Naive thymus-derived CD8-positive, alpha-beta T cell (primary cell): Measurements from ENCODE around the gene CERS6. TPM values are rescaled to one million over a fixed set of nuclear protein-coding genes. Genes with fewer than 3 reads are reported as not detected.
A peak's percentile ranks its signal among the peaks of the same experiment; 100 is the strongest.

Experiments
- ATAC-seq, 2 donors: fragments of 150-1000 bp; cut with Tn5 transposase in 1 of 2; sonication (Bioruptor Pico), chemical (Tn5 transposase) in 1 of 2; 1 replicate in 1 of 2; 2 replicates in 1 of 2; pipeline ENCODE4 v1.10.0; 2021; ENCODE audit warnings: mild to moderate bottlenecking in 2 of 2, moderate library complexity in 2 of 2
- POLR2A ChIA-PET: fragments of 350-600 bp; sonication (Branson Sonifier 250); formaldehyde crosslinking; loops from one replicate; lab custom pipeline; 2021; ENCODE audit warnings: antibody characterized with exemption; lab: Charles Lee
- DNase-seq, 10 donors: peaks; one replicate each; pipeline versions ENCODE4 v3.0.0 to v3.0.0-alpha.2; 2020 to 2022
- H3K27ac Mint-ChIP-seq, 10 donors: one replicate each; pipeline ENCODE4 v1.8.0; 2020 to 2022; ENCODE audit warnings: mild to moderate bottlenecking in 10 of 10, mixed read lengths in 10 of 10, moderate library complexity in 4 of 10, inconsistent platforms in 1 of 10
- H3K27me3 Mint-ChIP-seq, 5 donors: one replicate each; pipeline ENCODE4 v1.8.0; 2021 to 2022; ENCODE audit warnings: mixed read lengths in 5 of 5
- H3K36me3 Mint-ChIP-seq, 3 donors: one replicate each; pipeline ENCODE4 v1.8.0; 2020 to 2022; ENCODE audit warnings: mixed read lengths in 3 of 3, mild to moderate bottlenecking in 2 of 3, inconsistent platforms in 1 of 3
- H3K4me1 Mint-ChIP-seq, 4 donors: one replicate each; pipeline ENCODE4 v1.8.0; 2021 to 2022; ENCODE audit warnings: mixed read lengths in 4 of 4
- H3K4me3 Mint-ChIP-seq, 10 donors: one replicate each; pipeline ENCODE4 v1.8.0; 2020 to 2022; ENCODE audit warnings: mild to moderate bottlenecking in 10 of 10, mixed read lengths in 10 of 10, moderate library complexity in 6 of 10, inconsistent platforms in 1 of 10
- H3K9me3 Mint-ChIP-seq, 9 donors: one replicate each; pipeline ENCODE4 v1.8.0; 2020 to 2022; ENCODE audit warnings: mixed read lengths in 9 of 9, mild to moderate bottlenecking in 3 of 9, inconsistent platforms in 1 of 9, moderate library complexity in 1 of 9
- polyA plus RNA-seq, 3 donors: library from polyadenylated mRNA; unstranded; fragments of 300-500 nt; fragmentation: Illumina TruSeq; gene quantifications; one replicate each; pipeline ENCODE4 v1.2.3, GENCODE V29; 2021
- total RNA-seq, 8 experiments: library from RNA in 2 of 8; stranded (reverse) in 2 of 8; gene quantifications; one replicate each; pipeline ENCODE4 v1.2.3 and lab custom pipeline; 2021 to 2026

Gene CERS6
- total and polyA plus RNA-seq, 5 experiments from 2014 or later, result 9.5 to 29.3 (median 17.4) TPM

- H3K36me3 Mint-ChIP-seq, result no peaks in the 10 kb centered on the region
- peak overlapping the region in 7 of 10 donors; percentile 5 to 92 (median 60) for H3K27ac Mint-ChIP-seq
- DNase-seq, result no peak
- H3K9me3 Mint-ChIP-seq, result no peaks in the 10 kb centered on the region
- no peaks in the 10 kb centered on the region for H3K27me3 Mint-ChIP-seq
- no peak for ATAC-seq
- H3K4me3 Mint-ChIP-seq, result peak overlapping the region in 5 of 10 donors; percentile 11 to 93 (median 54)
- peaks cover 25 to 58% (median 49%) of the 10 kb centered on the region in 4 donors for H3K4me1 Mint-ChIP-seq
- POLR2A ChIA-PET, result interaction anchor here (0.6 kb wide), 1 partner anchor 20 kb away, joined by 3 read pairs; no protein-coding TSS in a partner anchor
Measured at GRCh38 chr2:168459256-168459655, 3.2 kb downstream of the CERS6 start.

- no peak for ATAC-seq
- Mint-ChIP-seq H3K9me3 (no peaks in the 10 kb centered on the region), H3K27ac (peak overlapping the region; percentile 4 to 83 (median 44)), H3K4me3 (peak overlapping the region in 6 of 10 donors; percentile 1 to 53 (median 12)), H3K36me3 (no peaks in the 10 kb centered on the region), H3K27me3 (no peaks in the 10 kb centered on the region), H3K4me1 (peaks cover 31 to 71% (median 62%) of the 10 kb centered on the region in 4 donors)
- DNase-seq, result no peak
- POLR2A ChIA-PET, result no interaction called here
Measured at GRCh38 chr2:168460571-168460970, 4.5 kb downstream of the CERS6 start.

GRCh38 chr2:168461178-168461941, 5.3 kb downstream of the CERS6 start:
- Mint-ChIP-seq H3K36me3 (no peaks in the 10 kb centered on the region), H3K4me3 (peak overlapping the region in 6 of 10 donors; percentile 2 to 53 (median 12)), H3K4me1 (peaks cover 33 to 79% (median 70%) of the 10 kb centered on the region in 4 donors), H3K27me3 (no peaks in the 10 kb centered on the region), H3K9me3 (no peaks in the 10 kb centered on the region), H3K27ac (peak overlapping the region in 7 of 10 donors; percentile 1 to 83 (median 50))
- POLR2A ChIA-PET, result no interaction called here
- ATAC-seq (no peak), DNase-seq (no peak)

DNA sequence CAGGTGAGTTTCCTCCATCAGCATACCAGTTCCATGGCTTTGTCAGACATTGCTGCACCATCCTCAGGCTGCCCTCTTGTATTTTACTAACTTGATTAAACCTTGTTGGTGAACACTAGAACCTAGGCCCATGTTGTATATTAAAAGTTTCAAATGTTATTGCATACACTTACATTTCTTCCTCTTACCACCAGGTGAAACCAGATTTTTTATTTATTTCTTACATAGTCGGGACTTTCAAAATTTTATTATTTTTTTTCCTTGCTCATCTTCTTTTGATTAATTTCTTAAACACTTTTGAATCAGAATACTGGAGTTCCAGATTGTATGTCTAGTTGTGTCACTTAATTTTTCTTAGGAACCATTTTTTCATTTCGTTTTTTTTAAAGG, 5.9 kb downstream of the CERS6 start:
- H3K9me3 Mint-ChIP-seq, result no peaks in the 10 kb centered on the region
- POLR2A ChIA-PET, result no interaction called here
- DNase-seq (no peak), ATAC-seq (no peak)
- H3K4me1 Mint-ChIP-seq, result peaks cover 38 to 85% (median 76%) of the 10 kb centered on the region in 4 donors
- no peaks in the 10 kb centered on the region for H3K27me3 Mint-ChIP-seq
- H3K36me3 Mint-ChIP-seq, result no peaks in the 10 kb centered on the region
- H3K27ac Mint-ChIP-seq, result peak overlapping the region in 6 of 10 donors; percentile 0 to 81 (median 4)
- peak overlapping the region in 3 of 10 donors; percentile 2 to 21 (median 11) for H3K4me3 Mint-ChIP-seq

GRCh38 chr2:168462543-168463045, 6.5 kb downstream of the CERS6 start:
- no peak overlapping the region for H3K4me3 Mint-ChIP-seq
- POLR2A ChIA-PET, result no interaction called here
- H3K27me3 Mint-ChIP-seq, result no peaks in the 10 kb centered on the region
- H3K36me3 Mint-ChIP-seq, result no peaks in the 10 kb centered on the region
- ATAC-seq (no peak), DNase-seq (no peak)
- H3K4me1 Mint-ChIP-seq, result peaks cover 41 to 87% (median 79%) of the 10 kb centered on the region in 4 donors
- H3K27ac Mint-ChIP-seq, result no peak overlapping the region
- H3K9me3 Mint-ChIP-seq, result no peaks in the 10 kb centered on the region

GRCh38 chr2:168465594-168465993, 9.5 kb downstream of the CERS6 start:
- peak overlapping the region in 9 of 10 donors; percentile 6 to 61 (median 48) for H3K4me3 Mint-ChIP-seq
- H3K36me3 Mint-ChIP-seq, result no peaks in the 10 kb centered on the region
- no peaks in the 10 kb centered on the region for H3K27me3 Mint-ChIP-seq
- POLR2A ChIA-PET, result interaction anchor here (1.2 to 1.7 kb wide), 2 partner anchors 8 to 9 kb away, joined by 3 to 5 read pairs; partner anchors contain the start of gene CERS6
- peak overlapping the region in 8 of 10 donors; percentile 47 to 82 (median 74) for H3K27ac Mint-ChIP-seq
- peaks cover 44 to 88% (median 79%) of the 10 kb centered on the region in 4 donors for H3K4me1 Mint-ChIP-seq
- ATAC-seq (peak in 1 of 2 donors; percentile 20), DNase-seq (no peak)
- H3K9me3 Mint-ChIP-seq, result no peaks in the 10 kb centered on the region

DNA sequence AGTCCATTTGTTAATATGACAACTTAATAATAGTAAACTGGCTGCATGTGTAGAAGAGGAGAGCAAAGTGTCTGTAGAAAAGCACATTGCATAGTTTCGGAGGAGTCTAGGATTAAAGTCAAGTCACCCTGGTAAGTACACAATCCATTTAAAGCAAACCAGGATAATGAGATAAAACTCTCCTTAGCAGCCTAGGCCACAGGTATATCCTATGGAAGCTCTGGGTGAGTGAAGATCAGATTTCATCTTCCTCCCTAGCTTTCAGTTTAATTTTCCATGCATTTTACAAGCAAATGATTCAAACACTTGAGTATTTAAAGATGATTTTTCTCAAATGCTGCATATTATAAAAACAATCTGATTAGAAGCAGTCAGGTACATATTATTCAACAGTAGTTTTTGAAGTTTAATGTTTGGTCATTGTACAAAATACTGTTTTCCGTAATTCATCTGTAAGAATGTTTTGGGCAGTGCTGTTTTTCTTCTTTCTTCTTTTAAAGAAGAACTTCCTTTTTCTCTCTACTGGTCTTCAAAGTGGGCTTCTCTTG, 10.2 kb downstream of the CERS6 start:
- Mint-ChIP-seq H3K27me3 (no peaks in the 10 kb centered on the region), H3K4me3 (peak overlapping the region; percentile 23 to 79 (median 66)), H3K27ac (peak overlapping the region; percentile 9 to 82 (median 72)), H3K4me1 (peaks cover 40 to 88% (median 78%) of the 10 kb centered on the region in 4 donors), H3K9me3 (no peaks in the 10 kb centered on the region), H3K36me3 (no peaks in the 10 kb centered on the region)
- ATAC-seq, result no peak
- DNase-seq, result no peak
- POLR2A ChIA-PET, result interaction anchor here (1.7 kb wide), 1 partner anchor 8 kb away, joined by 5 read pairs; no protein-coding TSS in a partner anchor

DNA sequence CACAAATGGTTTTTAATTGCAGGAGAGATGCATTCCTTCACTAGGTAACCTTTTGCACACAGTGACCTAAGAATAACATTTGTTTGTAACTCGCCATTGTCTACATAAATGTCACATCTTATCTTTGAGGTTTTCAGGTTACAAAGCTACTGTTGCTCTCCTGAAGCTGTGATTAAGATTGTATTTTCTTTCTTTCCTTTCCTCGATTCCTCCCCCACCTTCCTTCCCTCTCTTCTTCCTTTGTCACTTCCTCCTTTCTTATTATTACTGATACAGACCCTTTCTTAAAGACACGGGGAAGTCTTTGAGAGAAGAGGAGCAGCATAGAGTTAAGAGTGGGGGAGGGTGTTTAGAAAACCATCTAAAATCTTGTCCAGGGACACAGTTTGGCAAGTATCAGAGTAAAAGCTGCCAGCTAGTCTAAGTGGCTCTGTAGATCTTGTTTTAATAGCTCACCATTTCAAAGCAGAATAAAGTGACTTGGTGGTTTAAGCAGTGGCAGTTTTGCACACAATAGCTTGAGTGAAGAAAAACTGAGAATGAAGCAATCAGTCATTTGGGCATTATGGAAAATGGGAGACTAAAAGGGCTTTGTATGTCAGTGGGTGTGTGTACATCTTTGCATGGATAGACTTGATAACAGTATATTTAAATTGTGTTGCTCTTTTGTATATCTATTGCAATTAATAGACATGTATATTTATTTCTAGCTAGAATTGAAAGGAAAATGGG, 10.9 kb downstream of the CERS6 start:
- Mint-ChIP-seq H3K36me3 (no peaks in the 10 kb centered on the region), H3K27me3 (no peaks in the 10 kb centered on the region), H3K4me1 (peaks cover 41 to 88% (median 77%) of the 10 kb centered on the region in 4 donors), H3K27ac (peak overlapping the region; percentile 9 to 82 (median 66)), H3K9me3 (no peaks in the 10 kb centered on the region), H3K4me3 (peak overlapping the region; percentile 23 to 79 (median 66))
- POLR2A ChIA-PET, result interaction anchor here (1.7 kb wide), 1 partner anchor 9 kb away, joined by 5 read pairs; no protein-coding TSS in a partner anchor
- DNase-seq, result no peak
- no peak for ATAC-seq

DNA sequence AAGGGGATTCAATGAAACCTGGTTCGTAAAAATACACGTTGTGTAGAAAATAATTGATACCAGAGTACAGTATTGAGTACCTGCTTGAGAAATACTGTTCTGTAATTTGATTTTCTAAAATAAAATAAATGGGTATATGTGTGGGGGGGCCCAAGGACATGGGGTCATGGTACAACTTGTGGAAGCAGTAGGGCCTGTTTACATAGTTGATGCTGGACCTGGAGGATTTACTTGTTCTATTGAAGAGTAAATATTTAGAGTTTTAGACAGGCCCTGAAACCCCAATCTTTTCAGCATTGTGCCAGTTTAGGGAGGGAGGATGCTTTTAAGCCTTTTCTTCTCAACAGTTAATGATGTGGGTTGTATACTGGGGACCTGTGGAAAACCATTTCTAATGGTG, 11.7 kb downstream of the CERS6 start:
- Mint-ChIP-seq H3K9me3 (no peaks in the 10 kb centered on the region), H3K36me3 (no peaks in the 10 kb centered on the region), H3K4me3 (peak overlapping the region in 4 of 10 donors; percentile 15 to 61 (median 56)), H3K27ac (peak overlapping the region in 4 of 10 donors; percentile 9 to 82 (median 66)), H3K27me3 (no peaks in the 10 kb centered on the region), H3K4me1 (peaks cover 44 to 87% (median 77%) of the 10 kb centered on the region in 4 donors)
- POLR2A ChIA-PET, result no interaction called here
- DNase-seq (no peak), ATAC-seq (no peak)

DNA sequence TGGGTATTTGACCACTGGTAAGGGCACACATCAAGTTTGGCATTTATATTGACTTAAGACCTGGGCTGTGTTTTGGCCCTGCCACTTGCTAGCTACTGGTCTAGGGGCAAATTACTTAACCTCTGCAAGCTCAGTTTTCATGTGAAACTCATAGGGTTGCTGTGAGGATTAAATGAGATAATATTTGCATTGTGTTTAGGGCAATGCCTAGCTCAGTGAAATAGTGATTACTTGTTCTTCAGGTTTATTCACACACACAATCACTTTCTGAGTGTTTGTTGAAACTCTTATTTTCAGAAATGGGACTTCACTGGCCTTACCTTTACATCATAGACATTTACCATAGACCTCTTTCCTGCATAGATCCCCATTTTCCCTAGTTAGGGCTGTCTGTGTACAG, 12.3 kb downstream of the CERS6 start:
- Mint-ChIP-seq H3K9me3 (no peaks in the 10 kb centered on the region), H3K36me3 (no peaks in the 10 kb centered on the region), H3K27ac (peak overlapping the region in 5 of 10 donors; percentile 3 to 66 (median 38)), H3K27me3 (no peaks in the 10 kb centered on the region), H3K4me1 (peaks cover 44 to 93% (median 77%) of the 10 kb centered on the region in 4 donors), H3K4me3 (peak overlapping the region in 7 of 10 donors; percentile 3 to 61 (median 22))
- POLR2A ChIA-PET, result no interaction called here
- ATAC-seq, result no peak
- DNase-seq, result no peak

GRCh38 chr2:168469281-168469988, 13.4 kb downstream of the CERS6 start:
- peak in 1 of 2 donors; percentile 61 for ATAC-seq
- H3K27ac Mint-ChIP-seq, result peak overlapping the region in 7 of 10 donors; percentile 12 to 75 (median 63)
- peaks cover 0 to 3% (median 0%) of the 10 kb centered on the region in 3 donors for H3K36me3 Mint-ChIP-seq
- no peak for DNase-seq
- H3K9me3 Mint-ChIP-seq, result no peaks in the 10 kb centered on the region
- no peaks in the 10 kb centered on the region for H3K27me3 Mint-ChIP-seq
- peaks cover 45 to 92% (median 78%) of the 10 kb centered on the region in 4 donors for H3K4me1 Mint-ChIP-seq
- H3K4me3 Mint-ChIP-seq, result peak overlapping the region in 8 of 10 donors; percentile 19 to 69 (median 52)
- POLR2A ChIA-PET, result interaction anchor here (0.6 to 1.9 kb wide), 2 partner anchors 21 to 234 kb away, joined by 5 to 6 read pairs; no protein-coding TSS in a partner anchor
